ENCODE data around the gene MCM3. TPM values are rescaled to one million over a fixed set of nuclear protein-coding genes. Genes with fewer than 3 reads are reported as not detected.

Gene MCM3
- total RNA-seq, 2 experiments from 2014 or later = 291 to 293 TPM

DNA sequence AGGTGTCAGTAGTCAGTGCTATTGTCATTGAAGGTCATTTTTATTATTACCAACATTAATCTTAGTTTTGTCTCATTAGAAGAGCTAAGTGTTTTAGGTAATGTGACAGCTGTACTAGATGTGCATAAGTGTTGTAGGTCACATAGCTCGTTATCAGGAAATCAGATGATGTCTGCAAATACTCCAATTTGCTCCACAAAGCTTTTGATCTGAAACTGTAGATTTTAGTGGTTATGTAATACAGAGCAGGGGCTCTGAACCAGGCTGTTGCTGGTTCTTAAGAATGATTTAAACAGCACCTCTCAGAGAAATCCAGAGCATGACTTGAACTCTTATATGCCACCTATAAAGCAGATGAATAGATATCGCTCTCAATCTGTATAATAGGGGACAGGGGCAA is 42.7 kb downstream of the MCM3 start:
- DNase-seq = no peak
- TF ChIP-seq, protein P1, sequence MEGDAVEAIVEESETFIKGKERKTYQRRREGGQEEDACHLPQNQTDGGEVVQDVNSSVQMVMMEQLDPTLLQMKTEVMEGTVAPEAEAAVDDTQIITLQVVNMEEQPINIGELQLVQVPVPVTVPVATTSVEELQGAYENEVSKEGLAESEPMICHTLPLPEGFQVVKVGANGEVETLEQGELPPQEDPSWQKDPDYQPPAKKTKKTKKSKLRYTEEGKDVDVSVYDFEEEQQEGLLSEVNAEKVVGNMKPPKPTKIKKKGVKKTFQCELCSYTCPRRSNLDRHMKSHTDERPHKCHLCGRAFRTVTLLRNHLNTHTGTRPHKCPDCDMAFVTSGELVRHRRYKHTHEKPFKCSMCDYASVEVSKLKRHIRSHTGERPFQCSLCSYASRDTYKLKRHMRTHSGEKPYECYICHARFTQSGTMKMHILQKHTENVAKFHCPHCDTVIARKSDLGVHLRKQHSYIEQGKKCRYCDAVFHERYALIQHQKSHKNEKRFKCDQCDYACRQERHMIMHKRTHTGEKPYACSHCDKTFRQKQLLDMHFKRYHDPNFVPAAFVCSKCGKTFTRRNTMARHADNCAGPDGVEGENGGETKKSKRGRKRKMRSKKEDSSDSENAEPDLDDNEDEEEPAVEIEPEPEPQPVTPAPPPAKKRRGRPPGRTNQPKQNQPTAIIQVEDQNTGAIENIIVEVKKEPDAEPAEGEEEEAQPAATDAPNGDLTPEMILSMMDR (IDR thresholded peaks at IDR 0.05) = no peak
- Mint-ChIP-seq H3K27ac (no peak overlapping the region), H3K9me3 (no peaks in the 10 kb centered on the region), H3K27me3 (peaks cover 11% of the 10 kb centered on the region), H3K4me3 (no peak overlapping the region), H3K36me3 (ENCODE audit: low read depth) (no peaks in the 10 kb centered on the region), H3K4me1 (ENCODE audit: low read depth) (no peaks in the 10 kb centered on the region)
- no peak for ATAC-seq
- intact Hi-C loops (cut with micrococcal nuclease) = no loop called here
- ChIA-PET POLR2A (interaction anchor here (1.3 kb wide), 1 partner anchor 10 kb away, joined by 3 read pairs; no protein-coding TSS in a partner anchor), CTCF (interaction anchor here (0.6 to 5.7 kb wide), 9 partner anchors 7 to 192 kb away, joined by 3 to 46 read pairs (median 3); no protein-coding TSS in a partner anchor)

DNA sequence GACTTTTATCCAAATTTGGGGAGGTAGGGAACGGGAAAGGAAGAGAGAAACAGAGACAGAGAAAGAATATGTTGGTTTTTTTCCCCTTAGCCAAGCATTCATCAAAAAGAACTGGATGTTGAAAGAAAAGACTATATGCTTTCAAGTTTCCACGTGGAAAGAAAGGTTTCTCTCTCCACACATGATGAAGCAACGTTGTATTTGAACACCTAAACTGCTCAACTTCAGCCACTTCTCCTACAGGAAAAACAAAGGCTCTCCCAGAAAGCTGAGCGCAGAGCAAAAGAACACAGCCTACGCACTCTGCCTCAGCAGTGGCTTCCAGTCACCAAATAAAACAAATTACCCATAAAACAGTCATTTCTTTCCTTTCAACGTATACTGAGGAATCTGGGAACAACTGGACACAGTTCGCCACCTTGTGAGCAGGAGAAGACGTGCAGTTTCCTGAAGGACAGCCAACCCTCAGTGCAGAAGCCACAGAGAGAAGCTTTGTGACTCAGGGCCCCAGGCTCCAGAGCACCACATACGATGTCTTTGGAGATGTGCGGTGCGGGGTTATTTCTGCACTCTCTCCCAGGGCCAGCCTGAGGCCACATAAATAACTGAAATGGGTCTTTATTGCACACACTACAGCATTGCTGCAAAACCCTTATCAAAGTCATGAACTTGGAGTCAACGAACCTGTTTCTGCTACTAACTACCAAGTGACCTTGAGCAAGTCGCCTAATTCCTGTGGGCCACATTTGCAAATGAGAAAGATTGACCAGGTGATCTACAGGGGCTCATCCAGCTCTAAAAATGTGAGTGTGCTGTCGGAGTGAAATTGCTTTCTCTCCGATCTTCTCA is 50.3 kb downstream of the MCM3 start:
- ChIA-PET CTCF (interaction anchor here (0.8 to 7.0 kb wide), 10 partner anchors 8 to 74 kb away, joined by 3 to 67 read pairs (median 4); no protein-coding TSS in a partner anchor), POLR2A (interaction anchor here (0.8 to 1.3 kb wide), 3 partner anchors 10 to 73 kb away, joined by 3 to 5 read pairs (median 3); partner anchors contain the start of gene IL17F)
- Mint-ChIP-seq H3K27ac (no peak overlapping the region), H3K36me3 (ENCODE audit: low read depth) (no peaks in the 10 kb centered on the region), H3K4me1 (ENCODE audit: low read depth) (peaks cover 13% of the 10 kb centered on the region), H3K27me3 (peaks cover 44% of the 10 kb centered on the region), H3K9me3 (no peaks in the 10 kb centered on the region), H3K4me3 (no peak overlapping the region)
- peak; percentile 71 for ATAC-seq
- TF ChIP-seq, protein P1 (IDR thresholded peaks at IDR 0.05) = peak; percentile 27
- peak; percentile 62 for DNase-seq
- intact Hi-C loops (cut with micrococcal nuclease) = loop anchor here (2.0 to 5.0 kb wide), 2 partner anchors 71 to 147 kb away; partner anchors contain the start of gene PKHD1

DNA sequence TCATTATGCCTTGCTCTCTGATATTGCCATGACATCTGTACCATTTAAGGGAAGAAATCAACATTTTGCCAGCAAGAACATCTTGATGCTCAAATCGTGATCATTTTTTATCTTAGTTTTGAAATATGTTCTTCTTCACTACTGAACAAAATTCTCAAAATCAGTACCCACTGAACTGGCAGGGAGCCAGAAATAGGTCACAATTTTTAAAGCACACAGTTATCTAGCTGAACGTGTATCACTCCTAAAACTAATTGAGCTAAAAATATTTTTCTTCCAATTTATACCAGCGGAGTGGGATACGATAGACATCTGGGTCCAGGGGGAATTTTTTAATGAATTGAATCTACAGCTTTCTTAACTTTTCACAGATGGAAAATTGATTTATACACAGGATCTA is 51.5 kb downstream of the MCM3 start:
- Mint-ChIP-seq H3K9me3 (no peaks in the 10 kb centered on the region), H3K4me3 (no peak overlapping the region), H3K27me3 (peaks cover 42% of the 10 kb centered on the region), H3K27ac (no peak overlapping the region), H3K4me1 (ENCODE audit: low read depth) (peaks cover 19% of the 10 kb centered on the region), H3K36me3 (ENCODE audit: low read depth) (no peaks in the 10 kb centered on the region)
- ATAC-seq = no peak
- intact Hi-C loops (cut with micrococcal nuclease) = loop anchor here (5.0 kb wide), 1 partner anchor 146 kb away; the partner anchor contains the start of gene PKHD1
- DNase-seq = no peak
- ChIA-PET CTCF (interaction anchor here (0.8 to 7.0 kb wide), 6 partner anchors 8 to 69 kb away, joined by 3 to 67 read pairs (median 4); no protein-coding TSS in a partner anchor), POLR2A (interaction anchor here (1.0 kb wide), 1 partner anchor 11 kb away, joined by 3 read pairs; the partner anchor contains the start of gene IL17F)
- TF ChIP-seq, protein P1 (IDR thresholded peaks at IDR 0.05) = no peak

DNA sequence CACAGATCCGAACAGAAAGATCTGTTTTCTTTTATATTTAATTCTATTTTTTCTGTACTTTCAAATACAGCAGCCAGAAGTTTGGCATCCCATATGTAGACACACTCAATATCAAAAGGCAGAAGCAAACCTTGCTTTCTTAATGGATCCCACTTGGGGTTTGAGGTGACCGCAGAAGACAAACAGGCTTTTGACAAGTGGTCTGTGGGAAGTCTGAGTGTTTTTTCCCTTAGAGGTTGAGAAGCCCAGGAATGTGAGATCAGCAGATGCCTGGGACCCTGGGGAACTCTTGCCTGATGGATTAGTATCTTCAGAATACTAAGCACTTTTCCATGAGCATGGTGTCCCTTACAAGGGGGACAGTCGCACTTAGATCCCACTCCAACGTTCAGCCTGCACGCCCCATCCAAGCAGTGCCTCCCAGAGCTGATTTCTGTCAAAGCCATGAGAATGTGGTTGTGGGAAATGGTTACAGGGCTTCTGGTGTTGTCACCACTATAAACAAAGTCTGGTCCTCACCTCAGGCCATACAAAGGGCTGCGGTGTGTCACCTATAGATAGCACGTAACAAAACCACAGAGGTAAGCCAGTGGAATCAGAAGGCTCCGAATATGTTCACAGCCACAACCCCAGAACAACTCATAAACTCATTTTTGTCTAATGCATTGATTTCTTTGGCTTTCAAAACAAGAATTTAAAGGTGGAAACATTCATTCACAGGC is 53.0 kb downstream of the MCM3 start:
- H3K9me3 Mint-ChIP-seq = no peaks in the 10 kb centered on the region
- no peak overlapping the region for H3K4me3 Mint-ChIP-seq
- peak; percentile 50 for ATAC-seq
- peak; percentile 83 for DNase-seq
- H3K4me1 Mint-ChIP-seq (ENCODE audit: low read depth) = peaks cover 32% of the 10 kb centered on the region
- intact Hi-C loops (cut with micrococcal nuclease) = loop anchor here (5.0 kb wide), 1 partner anchor 144 kb away; the partner anchor contains the start of gene PKHD1
- ChIA-PET POLR2A (interaction anchor here (0.7 to 1.4 kb wide), 3 partner anchors 24 to 55 kb away, joined by 3 to 5 read pairs (median 3); no protein-coding TSS in a partner anchor), CTCF (interaction anchor here (0.9 to 7.0 kb wide), 10 partner anchors 10 to 168 kb away, joined by 3 to 67 read pairs (median 4); partner anchors contain the start of gene MCM3)
- H3K27me3 Mint-ChIP-seq = peaks cover 36% of the 10 kb centered on the region
- TF ChIP-seq, protein P1 (IDR thresholded peaks at IDR 0.05) = no peak
- H3K27ac Mint-ChIP-seq = peak overlapping the region; percentile 17
- H3K36me3 Mint-ChIP-seq (ENCODE audit: low read depth) = no peaks in the 10 kb centered on the region

All from activated CD8-positive, alpha-beta T cell treated with anti-CD3 and anti-CD28 coated beads for 36 hours (primary cell).